ENCODE measurements around the gene DMRT2.

The DMRT2 gene

DNA sequence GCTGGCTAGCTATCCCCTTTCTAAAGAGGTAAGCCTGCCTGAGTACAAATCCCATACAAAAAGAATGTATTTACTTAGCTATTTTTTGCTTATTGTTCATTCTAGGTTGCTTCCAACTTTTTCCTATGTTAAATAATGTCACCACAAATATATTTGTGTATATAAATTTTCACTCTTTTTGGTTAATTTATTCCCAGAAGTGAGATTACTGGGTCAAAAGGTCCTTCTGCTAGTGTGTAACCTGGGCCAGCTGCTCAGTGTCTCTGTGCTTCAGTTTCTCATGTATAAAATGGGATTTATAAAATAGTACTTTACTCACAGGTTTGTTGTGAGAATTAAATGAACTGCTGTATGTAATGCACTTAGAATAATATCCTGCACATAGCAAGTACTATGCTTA, 23.9 kb upstream of the DMRT2 start:
- DNase-seq (ENCODE audit: low read depth) = no peak
- H3K4me3 ChIP-seq (ENCODE audit: low read length) = no peak overlapping the region
- no peak for TF ChIP-seq CTCF (IDR thresholded peaks at IDR 0.05; ENCODE audit: insufficient read depth, low read depth, low read length, missing control alignments)

DNA sequence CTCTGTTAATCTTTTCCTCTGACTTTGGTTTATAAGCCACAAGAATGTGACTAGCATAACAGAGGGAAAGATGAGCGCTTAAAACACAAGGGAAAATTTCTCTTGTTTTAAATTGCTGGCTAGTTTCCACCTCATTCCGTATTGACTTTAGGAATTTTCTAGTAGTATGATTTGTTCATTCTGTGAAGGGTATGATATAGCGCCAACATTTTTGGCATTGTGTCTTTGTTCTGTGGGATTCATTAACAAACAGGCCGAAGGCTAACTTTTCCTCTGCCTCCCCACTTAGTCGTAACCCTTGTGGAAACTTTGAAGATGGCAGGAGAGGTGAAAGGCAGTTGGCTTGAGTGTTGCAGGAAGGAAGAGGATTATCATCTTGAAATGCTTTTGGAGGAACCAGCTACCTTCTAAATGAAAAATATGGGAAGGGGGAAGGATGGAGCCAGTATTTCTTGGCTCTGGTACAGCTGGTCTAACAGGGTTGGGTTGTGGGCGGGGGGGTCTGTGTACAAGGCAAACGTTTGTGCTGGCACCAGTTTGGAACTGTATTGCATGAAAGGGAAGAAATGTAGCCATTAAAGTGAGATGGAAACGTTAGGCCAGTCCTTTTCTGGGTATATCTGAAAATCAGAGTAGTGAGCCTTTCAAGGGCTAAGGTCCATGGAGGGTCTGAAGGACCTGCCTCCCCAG, 21.5 kb upstream of the DMRT2 start:
- no peak for TF ChIP-seq CTCF (IDR thresholded peaks at IDR 0.05; ENCODE audit: insufficient read depth, low read depth, low read length, missing control alignments)

DNA sequence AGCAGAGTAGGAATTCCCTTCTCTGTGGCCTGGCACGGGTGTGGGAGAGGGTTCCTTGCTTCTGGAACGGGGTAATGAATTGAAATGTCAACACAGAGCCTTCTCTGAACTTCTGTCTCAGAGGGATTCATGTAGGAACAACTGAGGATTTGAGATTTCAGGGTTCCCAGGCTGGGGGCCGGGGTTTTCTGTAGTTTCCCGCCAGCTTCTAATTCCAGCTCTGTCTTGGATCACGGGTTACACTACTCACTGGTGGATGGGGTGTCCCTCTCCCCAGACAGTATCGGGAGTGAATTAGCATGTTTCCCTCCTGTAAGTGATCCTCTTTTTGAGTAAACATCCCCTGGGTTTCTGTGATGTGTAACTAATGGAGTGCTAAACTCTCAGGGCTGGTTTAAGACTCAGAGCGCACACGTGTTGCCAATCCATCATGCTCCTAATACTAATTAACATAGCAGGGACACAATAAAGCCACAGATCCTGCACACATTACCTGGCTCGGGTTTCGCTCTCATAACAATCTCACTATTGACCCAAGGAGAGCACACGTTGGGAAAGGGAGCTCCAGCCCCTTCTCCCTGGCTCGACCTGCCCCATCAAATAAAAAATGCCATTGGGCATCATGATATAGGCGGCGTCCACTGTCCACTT, 18.1 kb upstream of the DMRT2 start:
- no peak for DNase-seq (ENCODE audit: low read depth)
- TF ChIP-seq CTCF (IDR thresholded peaks at IDR 0.05; ENCODE audit: insufficient read depth, low read depth, low read length, missing control alignments) = no peak
- no peak overlapping the region for H3K4me3 ChIP-seq (ENCODE audit: low read length)

More for the DNA sequence above, 21.5 kb upstream of the DMRT2 start:
- H3K4me3 ChIP-seq (ENCODE audit: low read length) = no peak overlapping the region
- DNase-seq (ENCODE audit: low read depth) = no peak

DNA sequence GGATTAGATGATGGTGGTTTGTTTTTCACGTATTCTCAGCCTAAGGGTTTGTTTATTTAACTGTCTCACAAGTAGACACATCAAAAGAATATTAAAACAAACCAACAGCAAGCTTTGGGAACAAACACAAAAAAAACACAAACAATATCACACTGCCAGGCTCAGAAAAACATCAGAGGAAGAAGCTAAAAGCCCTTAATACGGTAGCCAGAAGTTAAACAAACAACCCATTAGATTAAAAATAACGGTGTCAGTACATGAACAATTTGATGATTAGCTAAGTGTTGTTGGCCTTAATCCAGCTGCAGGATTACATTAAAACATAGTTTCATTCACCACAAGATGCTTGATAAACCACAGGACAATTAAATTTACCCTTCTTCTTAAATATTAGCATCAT, 15.9 kb upstream of the DMRT2 start:
- H3K4me3 ChIP-seq (ENCODE audit: low read length) = no peak overlapping the region
- DNase-seq (ENCODE audit: low read depth) = no peak
- no peak for TF ChIP-seq CTCF (IDR thresholded peaks at IDR 0.05; ENCODE audit: insufficient read depth, low read depth, low read length, missing control alignments)

GRCh38 chr9:1039589-1039988, 10.6 kb upstream of the DMRT2 start:
- TF ChIP-seq CTCF (IDR thresholded peaks at IDR 0.05; ENCODE audit: insufficient read depth, low read depth, low read length, missing control alignments) = no peak
- H3K4me3 ChIP-seq (ENCODE audit: low read length) = no peak overlapping the region
- no peak for DNase-seq (ENCODE audit: low read depth)

- peak; percentile 8 for TF ChIP-seq CTCF (IDR thresholded peaks at IDR 0.05; ENCODE audit: insufficient read depth, low read depth, low read length, missing control alignments)
- DNase-seq (ENCODE audit: low read depth) = peak; percentile 40
- peak overlapping the region; percentile 23 for H3K4me3 ChIP-seq (ENCODE audit: low read length)
Observed at GRCh38 chr9:1042466-1042865, 7.7 kb upstream of the DMRT2 start.

DNA sequence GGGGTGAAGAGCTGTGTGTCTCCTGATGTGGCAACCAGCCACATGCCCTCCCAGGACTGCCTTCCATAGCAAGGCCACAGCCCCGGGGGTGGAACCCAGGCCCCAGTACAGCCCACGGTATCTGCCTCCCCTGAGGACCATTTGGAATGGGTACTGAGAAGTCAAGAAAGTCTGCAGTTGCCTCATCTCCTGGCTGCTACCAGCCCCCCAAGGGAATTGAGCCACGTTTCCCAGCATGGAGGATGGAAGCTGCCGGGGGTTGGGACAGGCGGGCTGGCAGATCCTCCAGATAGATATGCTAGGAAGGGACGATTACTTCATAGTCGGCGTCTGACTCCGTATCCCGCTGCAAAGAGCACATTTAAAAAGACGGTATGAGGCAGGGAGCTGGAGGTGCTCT, 5.5 kb upstream of the DMRT2 start:
- DNase-seq (ENCODE audit: low read depth) = no peak
- no peak for TF ChIP-seq CTCF (IDR thresholded peaks at IDR 0.05; ENCODE audit: insufficient read depth, low read depth, low read length, missing control alignments)

More for the DNA sequence above, 5.5 kb upstream of the DMRT2 start:
- no peak overlapping the region for H3K4me3 ChIP-seq (ENCODE audit: low read length)

Data from epithelial cell of esophagus (primary cell).